Effector memory CD8-positive, alpha-beta T cell (primary cell): ENCODE results near the gene DLG2.
"Not testable (repeated sequence)": the region's sequence is repeated elsewhere in the genome, so short reads cannot be mapped to it uniquely, and the experiment has no call there.

Source experiments
- ATAC-seq: fragments of 150-1000 bp; cut with Tn5 transposase; replicated peaks from 2 replicates; pipeline ENCODE4 v1.10.0; 2021; ENCODE audit warnings: mild to moderate bottlenecking, moderate library complexity
- DNase-seq, 3 experiments: peaks; one replicate each; pipeline ENCODE4 v3.0.0; 2021
- H3K27ac Mint-ChIP-seq, 2 donors: one replicate each; pipeline ENCODE4 v1.8.0; 2022; ENCODE audit warnings: mild to moderate bottlenecking in 2 of 2, mixed read lengths in 2 of 2, moderate library complexity in 2 of 2
- H3K27me3 Mint-ChIP-seq, 2 donors: one replicate each; pipeline ENCODE4 v1.8.0; 2022; ENCODE audit warnings: mixed read lengths in 2 of 2
- H3K36me3 Mint-ChIP-seq: one replicate; pipeline ENCODE4 v1.8.0; 2022; ENCODE audit warnings: mild to moderate bottlenecking, moderate library complexity, mixed read lengths; ENCODE audit not compliant: insufficient read depth
- H3K4me1 Mint-ChIP-seq, 2 donors: one replicate each; pipeline ENCODE4 v1.8.0; 2022; ENCODE audit warnings: low read depth in 2 of 2, mixed read lengths in 2 of 2
- H3K4me3 Mint-ChIP-seq, 2 donors: one replicate each; pipeline ENCODE4 v1.8.0; 2022; ENCODE audit warnings: mild to moderate bottlenecking in 2 of 2, mixed read lengths in 2 of 2, moderate library complexity in 2 of 2
- H3K9me3 Mint-ChIP-seq, 2 donors: one replicate each; pipeline ENCODE4 v1.8.0; 2022; ENCODE audit warnings: mixed read lengths in 2 of 2
- total RNA-seq, 9 experiments: gene quantifications; one replicate each; lab custom pipeline; 2026; lab: John Stamatoyannopoulos, UW

DLG2 gene
- total RNA-seq, result 0.98 to 7.0 (median 3.2) reads per million in 9 experiments

DNA sequence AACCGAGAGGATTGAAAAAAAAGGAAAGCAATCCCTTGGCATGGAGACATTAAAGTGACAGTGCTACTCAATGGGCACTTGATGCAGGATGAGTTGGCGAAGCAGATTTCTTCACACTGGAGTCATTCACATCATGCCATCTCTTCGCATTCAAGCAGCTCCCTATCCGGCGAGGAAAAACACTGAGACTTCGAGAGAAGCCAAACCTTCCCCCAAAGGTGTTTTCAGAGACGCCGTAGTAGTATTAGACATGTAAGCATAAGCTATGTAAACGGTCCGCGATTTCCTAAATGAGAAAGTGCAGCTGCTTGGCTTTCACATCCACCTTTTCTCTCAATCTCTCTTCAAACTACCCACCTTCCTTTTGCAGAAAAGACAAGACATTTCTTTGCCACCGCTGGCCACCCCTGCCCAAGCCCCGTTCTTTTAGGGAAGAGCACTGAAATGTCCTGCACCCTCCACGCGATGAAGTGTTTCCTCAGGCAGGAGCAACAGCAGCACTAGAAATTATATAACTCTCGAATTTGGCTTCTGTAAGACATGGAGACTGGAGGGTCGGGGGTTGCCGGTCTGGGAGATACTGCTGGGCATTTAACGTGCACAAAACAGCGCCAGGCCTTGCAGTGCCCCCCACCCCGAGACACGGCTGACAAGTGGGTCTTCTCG, at the start of gene DLG2:
Gene DLG2 (minus strand): TSS at position 13 of the 666 bp plus-strand sequence.
- DNase-seq (peak in 2 of 3 experiments; percentile 3 to 5), ATAC-seq (peak; percentile 0)
- H3K4me1 Mint-ChIP-seq, result peaks cover 19 to 27% of the 10 kb centered on the region in 2 donors
- no peaks in the 10 kb centered on the region for H3K27me3 Mint-ChIP-seq
- H3K36me3 Mint-ChIP-seq, result peaks cover 21% of the 10 kb centered on the region
- H3K4me3 Mint-ChIP-seq, result peak within 1 kb of the TSS; percentile 97
- peak within 1 kb of the TSS; percentile 94 to 95 for H3K27ac Mint-ChIP-seq
- H3K9me3 Mint-ChIP-seq, result no peaks in the 10 kb centered on the region

DNA sequence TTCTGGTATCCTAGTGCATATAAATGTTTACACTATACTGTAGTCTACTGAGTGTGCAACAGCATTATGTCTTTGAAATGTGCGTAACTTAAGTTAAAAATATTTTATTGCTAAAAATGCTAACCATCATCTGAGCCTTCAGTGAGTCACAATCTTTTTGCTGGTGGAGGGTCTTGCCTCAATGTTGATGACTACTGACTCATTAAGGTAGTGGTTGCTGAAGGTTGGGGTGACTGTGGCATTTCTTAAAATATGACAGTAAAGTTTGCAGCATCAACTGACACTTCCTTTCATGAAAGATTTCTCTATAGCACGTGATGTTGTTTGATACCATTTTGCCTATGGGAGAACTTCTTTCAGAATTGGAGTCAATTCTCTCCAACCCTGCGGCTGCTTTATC, 46.2 kb upstream of the DLG2 start:
- peaks cover 0 to 7% of the 10 kb centered on the region in 2 donors for H3K27me3 Mint-ChIP-seq
- DNase-seq, result no peak
- H3K36me3 Mint-ChIP-seq, result no peaks in the 10 kb centered on the region
- no peak for ATAC-seq
- no peak overlapping the region for H3K27ac Mint-ChIP-seq
- no peaks in the 10 kb centered on the region for H3K4me1 Mint-ChIP-seq
- H3K9me3 Mint-ChIP-seq, result no peaks in the 10 kb centered on the region
- H3K4me3 Mint-ChIP-seq, result no peak overlapping the region

DNA sequence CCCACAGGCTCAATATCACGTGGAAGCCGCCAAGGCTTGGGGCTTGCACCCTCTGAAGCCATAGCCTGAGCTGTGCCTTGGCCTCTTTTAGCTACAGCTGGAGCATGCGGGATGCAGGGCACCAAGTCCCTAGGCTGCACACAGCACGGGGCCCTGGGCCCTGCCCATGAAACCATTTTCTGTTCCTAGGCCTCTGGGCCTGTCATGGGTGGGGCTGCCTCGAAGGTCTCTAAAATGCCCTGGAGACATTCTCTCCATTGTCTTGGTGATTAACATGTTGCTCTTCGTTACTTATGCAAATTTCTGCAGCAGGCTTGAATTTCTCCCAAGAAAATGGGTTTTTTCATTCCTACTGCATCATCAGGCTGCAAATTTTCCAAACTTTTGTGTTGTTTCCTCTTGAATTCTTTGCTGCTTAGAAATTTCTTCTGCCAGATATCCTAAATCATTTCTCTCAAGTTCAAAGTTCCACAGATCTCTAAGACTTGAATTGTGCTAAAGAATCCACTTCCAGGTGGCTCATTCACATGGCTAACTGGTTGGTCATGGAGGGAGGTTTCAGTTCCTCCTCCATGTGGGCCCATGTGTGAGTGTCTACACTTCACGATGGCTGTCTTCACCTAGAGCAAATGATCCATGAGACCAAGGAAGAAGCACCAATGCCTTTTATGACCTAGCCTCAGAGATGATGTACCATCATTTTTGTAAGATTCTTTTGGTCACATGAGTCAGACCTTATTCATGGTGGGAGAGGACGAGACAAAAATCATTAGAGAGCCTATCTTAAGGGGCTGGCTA, 45.2 kb upstream of the DLG2 start:
- Mint-ChIP-seq H3K27ac (no peak overlapping the region), H3K27me3 (peaks cover 0 to 7% of the 10 kb centered on the region in 2 donors), H3K4me3 (no peak overlapping the region), H3K36me3 (no peaks in the 10 kb centered on the region), H3K9me3 (no peaks in the 10 kb centered on the region), H3K4me1 (no peaks in the 10 kb centered on the region)
- DNase-seq (no peak), ATAC-seq (no peak)

DNA sequence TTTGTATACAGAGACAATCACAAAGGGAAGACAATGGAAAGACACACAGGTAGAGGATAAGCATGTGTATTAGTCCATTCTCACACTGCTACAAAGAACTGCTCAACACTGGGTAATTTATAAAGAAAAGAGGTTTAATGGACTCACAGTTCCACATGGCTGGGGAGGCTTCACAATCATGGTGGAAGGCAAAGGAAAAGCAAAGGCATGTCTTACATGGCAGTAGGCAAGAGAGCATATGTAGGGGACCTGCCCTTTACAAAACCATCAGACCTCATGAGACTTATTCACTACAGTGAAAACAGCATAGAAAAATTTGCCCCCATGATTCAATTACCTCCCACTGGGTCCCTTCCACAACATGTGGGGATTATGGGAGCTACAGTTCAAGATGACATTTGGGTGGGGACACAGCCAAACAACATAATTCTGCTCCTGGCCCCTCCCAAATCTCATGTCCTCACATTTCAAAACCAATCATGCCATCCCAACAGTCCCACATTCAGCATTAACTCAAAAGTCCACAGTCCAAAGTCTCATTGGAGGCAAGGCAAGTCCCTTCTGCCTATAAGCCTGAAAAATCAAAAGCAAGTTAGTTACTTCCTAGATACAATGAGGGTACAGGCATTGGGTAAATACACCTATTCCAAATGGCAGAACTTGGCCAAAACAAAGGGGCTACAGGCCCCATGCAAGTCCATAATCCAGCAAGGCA, 44.0 kb upstream of the DLG2 start:
- H3K27ac Mint-ChIP-seq, H3K4me1 Mint-ChIP-seq, DNase-seq, H3K36me3 Mint-ChIP-seq, H3K9me3 Mint-ChIP-seq, H3K4me3 Mint-ChIP-seq, ATAC-seq, H3K27me3 Mint-ChIP-seq: not testable (repeated sequence)

DNA sequence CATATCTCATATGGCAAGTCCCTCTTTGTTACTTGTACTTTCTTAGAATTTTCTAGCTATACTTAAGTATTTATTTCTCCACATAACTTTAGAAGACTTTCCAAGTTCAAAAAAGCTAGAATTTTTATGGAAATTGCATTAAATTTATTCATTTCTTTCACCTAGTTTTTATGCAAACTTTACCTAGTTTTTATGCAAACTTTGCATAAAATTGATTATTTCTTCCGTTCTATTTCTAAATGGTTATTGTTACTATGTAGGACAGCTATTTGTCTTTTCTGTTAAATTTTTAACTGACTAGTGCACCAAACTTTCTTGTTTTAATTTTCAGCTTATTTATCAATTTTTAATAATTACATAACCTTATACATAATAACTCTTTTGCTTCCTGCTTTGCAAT, 41.0 kb upstream of the DLG2 start:
- Mint-ChIP-seq H3K4me1 (peaks cover 8 to 12% of the 10 kb centered on the region in 2 donors), H3K9me3 (no peaks in the 10 kb centered on the region), H3K4me3 (no peak overlapping the region), H3K27ac (no peak overlapping the region), H3K27me3 (peaks cover 0 to 7% of the 10 kb centered on the region in 2 donors), H3K36me3 (peaks cover 26% of the 10 kb centered on the region)
- DNase-seq (no peak), ATAC-seq (no peak)

DNA sequence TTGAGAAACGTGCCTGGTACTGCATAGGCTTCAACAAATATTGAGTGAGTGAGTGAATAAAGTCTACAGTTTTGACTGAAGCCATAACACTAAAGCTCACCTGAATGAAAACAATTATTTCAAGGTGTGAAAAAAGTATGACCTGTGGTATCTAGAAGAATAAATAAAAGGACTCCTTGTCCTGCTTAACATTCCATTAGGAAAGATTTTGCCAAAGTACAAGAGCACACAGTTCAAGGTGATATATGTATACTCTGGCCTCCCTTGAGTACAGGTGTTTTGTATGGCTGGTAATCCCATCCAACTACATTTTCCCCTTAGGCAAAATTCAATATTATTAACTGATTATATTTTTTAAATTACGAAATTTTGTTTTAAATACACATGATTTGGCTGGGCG, 39.5 kb upstream of the DLG2 start:
- Mint-ChIP-seq H3K9me3 (no peaks in the 10 kb centered on the region), H3K4me3 (no peak overlapping the region), H3K4me1 (peaks cover 13 to 23% of the 10 kb centered on the region in 2 donors), H3K27me3 (no peaks in the 10 kb centered on the region), H3K27ac (no peak overlapping the region), H3K36me3 (peaks cover 36% of the 10 kb centered on the region)
- DNase-seq, result no peak
- ATAC-seq, result no peak

DNA sequence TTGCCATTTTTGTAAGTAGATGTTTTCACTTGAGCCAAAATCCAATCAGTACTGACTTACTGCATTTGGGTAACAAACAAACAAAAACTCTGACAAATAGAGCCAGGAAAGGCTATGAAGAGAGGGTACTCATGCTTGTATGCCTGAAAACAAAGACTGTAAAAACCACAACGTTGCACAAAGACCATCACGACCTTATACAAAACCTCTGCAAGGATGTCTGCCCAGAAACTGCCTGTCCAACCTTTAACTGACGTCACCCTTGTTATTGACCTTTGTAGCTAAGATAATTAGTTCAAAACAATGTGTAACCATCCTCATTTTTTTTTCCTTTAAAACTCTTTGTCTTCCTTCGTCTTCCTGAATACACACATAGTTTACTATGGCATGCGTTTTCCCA, 38.6 kb upstream of the DLG2 start:
- no peaks in the 10 kb centered on the region for H3K9me3 Mint-ChIP-seq
- H3K4me1 Mint-ChIP-seq, result peaks cover 19 to 31% of the 10 kb centered on the region in 2 donors
- no peaks in the 10 kb centered on the region for H3K27me3 Mint-ChIP-seq
- DNase-seq (no peak), ATAC-seq (no peak)
- H3K27ac Mint-ChIP-seq, result peak overlapping the region; percentile 99 to 100
- H3K36me3 Mint-ChIP-seq, result peaks cover 44% of the 10 kb centered on the region
- H3K4me3 Mint-ChIP-seq, result peak overlapping the region; percentile 96 to 100

DNA sequence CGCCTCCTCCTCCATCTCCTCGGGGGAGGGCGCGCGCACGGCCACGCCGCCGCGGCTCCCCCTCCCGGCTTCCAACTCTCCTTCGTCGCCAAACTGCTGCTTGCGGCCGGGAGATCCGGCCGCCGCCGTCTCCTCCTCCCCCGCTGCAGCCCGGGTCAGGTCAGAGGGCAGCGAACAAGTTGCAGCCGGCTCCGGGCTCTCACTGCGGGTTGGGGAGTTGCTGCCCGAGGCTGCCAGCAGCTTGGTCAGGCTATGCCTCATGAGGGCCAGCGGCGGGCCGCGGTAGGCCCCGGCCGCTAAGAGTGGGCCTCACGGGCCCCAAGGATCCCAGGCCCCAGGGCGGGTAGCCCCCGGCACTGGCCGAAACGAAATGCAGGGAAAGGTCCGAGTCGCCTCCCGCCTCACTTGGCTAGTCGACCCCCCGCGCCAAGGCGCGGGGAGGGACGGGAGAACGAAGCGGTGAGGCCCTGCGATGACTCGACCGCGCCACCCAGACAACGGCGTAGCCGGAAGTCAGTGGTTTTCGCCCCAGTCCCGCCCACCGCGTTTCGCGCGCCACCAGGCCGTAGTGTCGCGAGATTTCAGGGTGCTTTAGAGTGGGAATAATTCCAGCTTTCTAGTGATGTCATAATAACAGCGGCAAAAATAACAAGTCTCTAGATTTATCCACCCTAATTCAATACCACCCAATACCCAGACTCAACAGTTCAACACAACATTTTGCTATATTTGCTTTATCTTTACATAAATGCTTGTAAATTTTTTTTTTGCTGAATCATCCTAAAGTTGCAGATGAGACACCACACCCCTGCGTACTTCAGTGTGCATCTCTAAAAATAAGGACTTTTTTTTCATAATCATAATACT, 37.7 kb upstream of the DLG2 start, which contains the start of gene CREBZF:
Gene CREBZF (minus strand): TSS at position 515 of the 867 bp plus-strand sequence. CDS start 254 bp downstream, at position 261.
- Mint-ChIP-seq H3K4me1 (peaks cover 25 to 40% of the 10 kb centered on the region in 2 donors), H3K27ac (peak within 1 kb of the TSS; percentile 99 to 100), H3K9me3 (no peaks in the 10 kb centered on the region), H3K36me3 (peaks cover 53% of the 10 kb centered on the region), H3K27me3 (no peaks in the 10 kb centered on the region), H3K4me3 (peak within 1 kb of the TSS; percentile 96 to 100)
- ATAC-seq (peak; percentile 74), DNase-seq (peak; percentile 92 to 94 (median 93))

DNA sequence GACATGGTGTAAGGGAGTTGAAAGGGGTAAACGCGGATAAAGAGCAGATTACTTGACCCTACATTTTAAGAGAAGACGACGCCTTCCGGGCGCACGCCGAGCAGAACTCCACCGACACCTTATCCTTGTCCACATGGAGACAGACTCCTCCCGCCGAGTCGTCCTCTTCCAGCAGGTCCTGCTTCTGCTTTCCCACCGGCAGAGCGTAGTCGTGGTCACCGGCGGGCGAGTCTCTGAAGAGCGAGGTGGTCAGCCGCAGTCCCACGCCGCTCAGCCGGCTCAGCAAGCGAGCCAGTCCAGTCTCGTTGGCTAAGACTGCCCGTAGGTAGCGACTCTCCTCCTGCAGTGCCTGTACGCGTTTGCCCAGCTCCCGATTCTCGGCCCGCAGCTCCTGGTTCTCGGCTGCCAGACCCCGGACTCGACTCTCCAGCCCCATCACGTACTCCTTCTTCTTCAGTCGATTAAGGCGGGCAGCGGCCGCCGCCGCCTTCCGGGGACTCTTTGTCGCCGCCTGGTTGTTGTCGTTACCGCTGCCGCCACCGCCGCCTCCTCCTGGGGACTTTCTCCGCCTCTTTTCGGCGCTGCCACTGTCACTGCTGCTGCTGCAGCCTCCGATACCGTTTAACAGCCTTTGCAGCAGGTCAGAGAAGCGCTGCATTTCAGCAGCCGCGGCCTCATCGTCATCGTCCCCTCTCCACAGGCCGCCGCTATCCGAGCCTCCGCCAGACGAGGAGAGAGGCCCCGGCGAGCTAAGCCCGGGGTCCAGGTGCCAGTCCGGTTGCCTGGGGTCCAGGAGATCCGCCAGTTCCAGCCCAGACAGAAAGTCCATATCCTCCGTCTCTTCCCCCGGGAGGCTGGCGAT, 36.8 kb upstream of the DLG2 start:
- Mint-ChIP-seq H3K9me3 (no peaks in the 10 kb centered on the region), H3K4me1 (peaks cover 27 to 46% of the 10 kb centered on the region in 2 donors), H3K4me3 (peak overlapping the region; percentile 96 to 100), H3K36me3 (peaks cover 62% of the 10 kb centered on the region), H3K27me3 (no peaks in the 10 kb centered on the region), H3K27ac (peak overlapping the region; percentile 99 to 100)
- DNase-seq, result peak; percentile 88 to 90 (median 89)
- peak; percentile 79 for ATAC-seq

DNA sequence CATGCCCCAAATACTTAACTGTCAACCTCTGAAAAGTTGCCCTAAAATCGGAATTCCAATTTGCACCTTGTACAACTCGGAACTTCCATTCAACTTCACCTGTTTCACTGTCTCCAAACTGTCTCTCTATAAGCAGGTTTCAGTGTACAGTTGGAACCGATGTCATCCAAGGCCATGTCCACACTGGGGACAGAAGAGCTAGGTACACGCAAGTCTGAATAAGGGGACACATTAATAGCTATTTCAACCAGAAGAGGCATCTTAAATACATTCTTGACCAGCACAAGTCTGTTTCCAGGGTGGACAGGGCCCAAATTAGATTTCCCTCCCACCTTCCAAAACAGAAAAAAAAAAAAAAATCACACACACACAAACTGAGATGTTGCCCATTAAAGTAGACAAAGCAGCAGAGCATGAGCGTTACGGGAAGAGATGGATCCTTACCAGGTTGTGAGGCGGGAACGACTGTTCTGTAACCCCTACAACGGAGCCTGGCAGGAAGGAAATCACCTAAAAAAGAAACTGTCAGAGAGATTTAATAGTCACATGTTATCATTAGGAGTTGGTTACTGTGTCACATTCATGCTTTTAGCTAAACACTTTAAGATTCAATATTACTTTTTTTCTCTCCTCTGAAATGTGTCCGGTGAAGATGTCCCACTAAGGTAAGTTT, 36.1 kb upstream of the DLG2 start:
- H3K36me3 Mint-ChIP-seq, result peaks cover 70% of the 10 kb centered on the region
- peaks cover 27 to 53% of the 10 kb centered on the region in 2 donors for H3K4me1 Mint-ChIP-seq
- DNase-seq (no peak), ATAC-seq (peak; percentile 19)
- H3K27ac Mint-ChIP-seq, result peak overlapping the region; percentile 99 to 100
- H3K9me3 Mint-ChIP-seq, result no peaks in the 10 kb centered on the region
- no peaks in the 10 kb centered on the region for H3K27me3 Mint-ChIP-seq
- peak overlapping the region; percentile 96 to 100 for H3K4me3 Mint-ChIP-seq

DNA sequence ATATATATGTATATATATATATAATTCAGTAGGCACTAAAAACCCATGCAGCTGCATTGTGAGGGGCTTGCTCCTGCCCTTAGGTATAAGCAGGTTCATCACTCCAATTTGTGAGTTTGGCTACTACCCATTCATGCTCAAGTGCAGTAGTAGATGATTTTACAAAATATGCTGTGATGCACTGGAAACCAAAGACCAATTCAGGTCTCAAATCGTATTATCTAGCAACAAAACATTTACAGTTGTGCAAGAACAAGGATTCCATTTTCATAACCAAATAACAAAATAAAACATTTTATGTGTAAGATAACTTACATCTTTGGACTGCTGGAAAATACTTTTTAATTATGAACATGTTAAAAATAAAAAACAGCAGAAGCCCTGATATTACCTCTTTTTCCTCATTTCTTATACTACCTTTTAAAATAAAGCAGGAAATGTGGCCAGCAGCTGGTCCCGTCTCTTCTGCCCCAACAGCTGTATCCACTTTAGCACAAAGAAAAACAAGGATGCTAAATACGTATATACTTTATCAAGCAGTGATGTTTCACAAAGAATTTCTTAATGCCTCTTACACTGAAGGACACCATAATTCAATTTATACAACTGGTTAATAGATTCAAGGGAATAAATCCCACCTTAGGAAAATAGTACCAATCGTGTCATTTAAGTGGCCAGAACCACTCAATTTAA, 35.0 kb upstream of the DLG2 start:
- no peak for DNase-seq
- Mint-ChIP-seq H3K9me3 (no peaks in the 10 kb centered on the region), H3K27me3 (no peaks in the 10 kb centered on the region), H3K36me3 (peaks cover 81% of the 10 kb centered on the region), H3K4me1 (peaks cover 27 to 57% of the 10 kb centered on the region in 2 donors), H3K27ac (no peak overlapping the region), H3K4me3 (peak overlapping the region; percentile 96 to 100)
- ATAC-seq, result no peak
